Liver (tissue), 9 donors: ENCODE data around the gene GRIK2. TPM values are rescaled to one million over a fixed set of nuclear protein-coding genes. Genes with fewer than 3 reads are reported as not detected.
"Not testable (repeated sequence)": the region's sequence is repeated elsewhere in the genome, so short reads cannot be mapped to it uniquely, and the experiment has no call there.

ENCODE experiments used
- DNase-seq: peaks from one replicate; pipeline ENCODE4 v3.0.0-alpha.2; 2017; ENCODE audit warnings: low spot score
- H3K27ac ChIP-seq, 2 donors: one replicate each; pipeline ENCODE4 v1.7.0; 2013; ENCODE audit warnings: inconsistent platforms in 2 of 2, low read length in 2 of 2, control low read depth in 1 of 2, low read depth in 1 of 2, mild to moderate bottlenecking in 1 of 2
- H3K27me3 ChIP-seq, 4 donors: one replicate each; pipeline versions ENCODE4 v1.6.1 to v1.7.0; 2013; ENCODE audit warnings: low read length in 3 of 4, inconsistent platforms in 1 of 4, mild to moderate bottlenecking in 1 of 4, moderate library complexity in 1 of 4; ENCODE audit not compliant: control insufficient read depth in 4 of 4, insufficient read depth in 4 of 4
- H3K36me3 ChIP-seq, 4 donors: one replicate each; pipeline versions ENCODE4 v1.6.1 to v1.7.0; 2013; ENCODE audit warnings: low read length in 3 of 4, mild to moderate bottlenecking in 3 of 4, low read depth in 1 of 4, moderate library complexity in 1 of 4; ENCODE audit not compliant: control insufficient read depth in 4 of 4, insufficient read depth in 3 of 4
- H3K4me1 ChIP-seq, 4 donors: one replicate each; pipeline versions ENCODE4 v1.6.1 to v1.7.0; 2013; ENCODE audit warnings: low read length in 3 of 4, mild to moderate bottlenecking in 3 of 4, moderate library complexity in 1 of 4; ENCODE audit not compliant: control insufficient read depth in 4 of 4, insufficient read depth in 4 of 4
- H3K4me3 ChIP-seq, 3 donors: one replicate each; pipeline versions ENCODE4 v1.6.1 to v1.7.0; 2013; ENCODE audit warnings: low read length in 3 of 3, control low read depth in 1 of 3, low read depth in 1 of 3, mild to moderate bottlenecking in 1 of 3
- H3K9ac ChIP-seq, 2 donors: one replicate each; pipeline ENCODE4 v1.7.0; 2013; ENCODE audit warnings: low read length in 2 of 2, mild to moderate bottlenecking in 2 of 2, moderate library complexity in 2 of 2, control low read depth in 1 of 2, low read depth in 1 of 2
- H3K9me3 ChIP-seq, 4 donors: one replicate each; pipeline versions ENCODE4 v1.6.1 to v1.7.0; 2013; ENCODE audit warnings: low read length in 3 of 4; ENCODE audit not compliant: control insufficient read depth in 4 of 4
- ATF3 ChIP-seq: IDR thresholded peaks from 2 replicates; pipeline ENCODE4 v1.6.1; 2016; ENCODE audit warnings: antibody characterized with exemption
- EGR1 ChIP-seq, 2 donors: IDR thresholded peaks; 2 replicates each; pipeline ENCODE4 v1.6.1; 2016 to 2018; ENCODE audit warnings: antibody characterized with exemption in 2 of 2, low read depth in 2 of 2
- GABPA ChIP-seq, 2 donors: IDR thresholded peaks in 1 of 2; conservative IDR thresholded peaks in 1 of 2; 2 replicates each; pipeline ENCODE4 v1.6.1; 2016; ENCODE audit warnings: antibody characterized with exemption in 2 of 2, mild to moderate bottlenecking in 1 of 2, moderate library complexity in 1 of 2
- RAD21 ChIP-seq, 2 donors: IDR thresholded peaks; 2 replicates each; pipeline ENCODE4 v1.6.1; 2016; ENCODE audit warnings: antibody characterized with exemption in 2 of 2, mild to moderate bottlenecking in 2 of 2
- REST ChIP-seq: IDR thresholded peaks from 2 replicates; pipeline ENCODE4 v1.6.1; 2016; ENCODE audit warnings: antibody characterized with exemption, mild to moderate bottlenecking
- RXRA ChIP-seq, 2 donors: IDR thresholded peaks; 2 replicates each; pipeline ENCODE4 v1.6.1; 2017 to 2018; ENCODE audit warnings: antibody characterized with exemption in 2 of 2, mild to moderate bottlenecking in 1 of 2
- SP1 ChIP-seq: IDR thresholded peaks from 2 replicates; pipeline ENCODE4 v1.6.1; 2018; ENCODE audit warnings: antibody characterized with exemption, mild to moderate bottlenecking
- TAF1 ChIP-seq: conservative IDR thresholded peaks from 2 replicates; pipeline ENCODE4 v1.6.1; 2016; ENCODE audit warnings: antibody characterized with exemption, mild to moderate bottlenecking
- YY1 ChIP-seq: IDR thresholded peaks from 2 replicates; pipeline ENCODE4 v1.6.1; 2016; ENCODE audit warnings: antibody characterized with exemption, mild to moderate bottlenecking
- WGBS: extraction: QIAGEN DNeasy Blood & Tissue Kit; methylation state at CpG from one replicate; pipeline ENCODE4 v1.1.7; 2013; 5-methylcytosine and 5-hydroxymethylcytosine counted together
- polyA plus RNA-seq, 2 donors: library from polyadenylated mRNA; stranded (reverse) in 1 of 2; unstranded in 1 of 2; fragments of 200-250 nt in 1 of 2; fragments of >200 nt in 1 of 2; fragmentation: Nextera tagmentation in 1 of 2; extraction: Ambion mirVana in 1 of 2; gene quantifications; one replicate each; pipeline versions ENCODE4 v1.2.1 to v1.2.3, GENCODE V29; 2013 to 2015
- total RNA-seq, 2 donors: library from RNA; depleted of rRNA; stranded (reverse); fragments of >200 nt; gene quantifications; one replicate each; pipeline ENCODE4 v1.2.3, GENCODE V29; 2014
- TF ChIP-seq, protein P1 (sequence below): IDR thresholded peaks from 2 replicates; pipeline ENCODE4 v1.6.1; 2016; ENCODE audit warnings: antibody characterized with exemption
- TF ChIP-seq, protein P2 (sequence below): fragments of 150-350 bp; IDR thresholded peaks from 2 replicates; pipeline ENCODE4 v1.5.1; 2017; ENCODE audit warnings: improper control_type of control experiment, low read depth, low read length; ENCODE audit not compliant: missing input control
- donor health status: healthy.
- donor health status: healthy.
- donor health status: healthy.
- donor health status: healthy.
- donor health status: healthy.

Gene GRIK2
- total and polyA plus RNA-seq, 4 donors = 0.02 to 0.17 (median 0.05) TPM

DNA sequence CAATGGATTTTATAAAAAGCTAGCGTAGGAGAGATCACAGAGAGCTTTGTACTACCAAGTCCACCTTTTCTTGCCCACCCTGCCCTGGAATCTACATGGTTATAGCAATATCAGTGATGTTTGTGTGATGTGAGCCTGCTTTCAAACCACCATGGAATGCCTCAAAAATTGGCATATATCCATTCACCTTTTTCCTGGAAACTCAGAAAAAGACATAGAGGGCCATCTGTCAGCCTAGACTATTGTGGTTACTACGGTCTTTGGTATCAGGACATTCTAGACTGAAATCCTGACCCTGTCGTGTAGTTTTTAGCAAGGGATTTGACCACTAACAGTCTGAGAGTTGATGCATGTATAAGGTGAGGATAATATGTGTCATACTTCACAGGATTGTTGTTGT lies 239.6 kb downstream of the GRIK2 start:
- Histone ChIP-seq H3K27me3 (no peaks in the 10 kb centered on the region), H3K4me1 (no peaks in the 10 kb centered on the region), H3K4me3 (no peak overlapping the region), H3K9me3 (no peaks in the 10 kb centered on the region), H3K9ac (no peak overlapping the region), H3K36me3 (no peaks in the 10 kb centered on the region), H3K27ac (no peak overlapping the region)
- 84% methylated on average over 3 of the region's 3 CpGs for WGBS
- TF ChIP-seq TAF1 (no peak), REST (no peak)
- TF ChIP-seq, protein P1, sequence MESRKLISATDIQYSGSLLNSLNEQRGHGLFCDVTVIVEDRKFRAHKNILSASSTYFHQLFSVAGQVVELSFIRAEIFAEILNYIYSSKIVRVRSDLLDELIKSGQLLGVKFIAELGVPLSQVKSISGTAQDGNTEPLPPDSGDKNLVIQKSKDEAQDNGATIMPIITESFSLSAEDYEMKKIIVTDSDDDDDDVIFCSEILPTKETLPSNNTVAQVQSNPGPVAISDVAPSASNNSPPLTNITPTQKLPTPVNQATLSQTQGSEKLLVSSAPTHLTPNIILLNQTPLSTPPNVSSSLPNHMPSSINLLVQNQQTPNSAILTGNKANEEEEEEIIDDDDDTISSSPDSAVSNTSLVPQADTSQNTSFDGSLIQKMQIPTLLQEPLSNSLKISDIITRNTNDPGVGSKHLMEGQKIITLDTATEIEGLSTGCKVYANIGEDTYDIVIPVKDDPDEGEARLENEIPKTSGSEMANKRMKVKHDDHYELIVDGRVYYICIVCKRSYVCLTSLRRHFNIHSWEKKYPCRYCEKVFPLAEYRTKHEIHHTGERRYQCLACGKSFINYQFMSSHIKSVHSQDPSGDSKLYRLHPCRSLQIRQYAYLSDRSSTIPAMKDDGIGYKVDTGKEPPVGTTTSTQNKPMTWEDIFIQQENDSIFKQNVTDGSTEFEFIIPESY = no peak
- no peak for DNase-seq

- 91% methylated on average over 11 of the region's 11 CpGs for WGBS
- H3K9me3 ChIP-seq, H3K9ac ChIP-seq, H3K36me3 ChIP-seq, H3K4me1 ChIP-seq, H3K27ac ChIP-seq, DNase-seq, H3K27me3 ChIP-seq, H3K4me3 ChIP-seq: not testable (repeated sequence)
Measured at GRCh38 chr6:101638865-101639264, 245.4 kb downstream of the GRIK2 start.

GRCh38 chr6:101640131-101640530 lies 246.6 kb downstream of the GRIK2 start:
- no peaks in the 10 kb centered on the region for H3K9me3 ChIP-seq
- DNase-seq = no peak
- H3K27ac ChIP-seq = no peak overlapping the region
- H3K36me3 ChIP-seq = no peaks in the 10 kb centered on the region
- no peak overlapping the region for H3K4me3 ChIP-seq
- no peaks in the 10 kb centered on the region for H3K4me1 ChIP-seq
- TF ChIP-seq RAD21 (IDR thresholded peaks at IDR 0.05) (no peak), RXRA (IDR thresholded peaks at IDR 0.05) (no peak), GABPA (IDR thresholded peaks at IDR 0.05 in 1 of 2, conservative IDR thresholded peaks at IDR 0.05 in 1 of 2) (no peak), YY1 (no peak), TAF1 (no peak), SP1 (no peak), EGR1 (IDR thresholded peaks at IDR 0.05; ENCODE audit: low read depth in 2 of 2) (no peak), ATF3 (no peak)
- TF ChIP-seq, protein P1 = no peak
- TF ChIP-seq, protein P2, sequence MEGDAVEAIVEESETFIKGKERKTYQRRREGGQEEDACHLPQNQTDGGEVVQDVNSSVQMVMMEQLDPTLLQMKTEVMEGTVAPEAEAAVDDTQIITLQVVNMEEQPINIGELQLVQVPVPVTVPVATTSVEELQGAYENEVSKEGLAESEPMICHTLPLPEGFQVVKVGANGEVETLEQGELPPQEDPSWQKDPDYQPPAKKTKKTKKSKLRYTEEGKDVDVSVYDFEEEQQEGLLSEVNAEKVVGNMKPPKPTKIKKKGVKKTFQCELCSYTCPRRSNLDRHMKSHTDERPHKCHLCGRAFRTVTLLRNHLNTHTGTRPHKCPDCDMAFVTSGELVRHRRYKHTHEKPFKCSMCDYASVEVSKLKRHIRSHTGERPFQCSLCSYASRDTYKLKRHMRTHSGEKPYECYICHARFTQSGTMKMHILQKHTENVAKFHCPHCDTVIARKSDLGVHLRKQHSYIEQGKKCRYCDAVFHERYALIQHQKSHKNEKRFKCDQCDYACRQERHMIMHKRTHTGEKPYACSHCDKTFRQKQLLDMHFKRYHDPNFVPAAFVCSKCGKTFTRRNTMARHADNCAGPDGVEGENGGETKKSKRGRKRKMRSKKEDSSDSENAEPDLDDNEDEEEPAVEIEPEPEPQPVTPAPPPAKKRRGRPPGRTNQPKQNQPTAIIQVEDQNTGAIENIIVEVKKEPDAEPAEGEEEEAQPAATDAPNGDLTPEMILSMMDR = no peak
- no peaks in the 10 kb centered on the region for H3K27me3 ChIP-seq
- WGBS = 72% methylated on average over 1 of the region's 1 CpG
- no peak overlapping the region for H3K9ac ChIP-seq
